ENCODE measurements around the gene KLHL10.

- TF ChIP-seq CTCF (IDR thresholded peaks at IDR 0.05; ENCODE audit: poor library complexity), result no peak
- TF ChIP-seq EZH2 (IDR thresholded peaks at IDR 0.05; ENCODE audit: borderline replicate concordance), result no peak
- no peak for TF ChIP-seq EZH2phosphoT487 (IDR thresholded peaks at IDR 0.05; ENCODE audit: low read depth, severe bottlenecking, unreplicated experiment)
Measured at GRCh38 chr17:41844971-41845370, 7.3 kb downstream of the KLHL10 start.
